HUES64 (cell line): Measurements from ENCODE around the gene NDUFS8.
"Not testable (repeated sequence)": the region's sequence is repeated elsewhere in the genome, so short reads cannot be mapped to it uniquely, and the experiment has no call there.

ENCODE experiments used
- H3K27ac ChIP-seq: 2 replicates; pipeline ENCODE4 v1.7.0; 2013; ENCODE audit warnings: low read depth, low read length, inconsistent platforms
- H3K27me3 ChIP-seq: 2 replicates; pipeline ENCODE4 v1.6.1; 2013; ENCODE audit warnings: mild to moderate bottlenecking, low read length; ENCODE audit not compliant: insufficient read depth
- H3K36me3 ChIP-seq: 2 replicates; pipeline ENCODE4 v1.6.1; 2013; ENCODE audit warnings: mild to moderate bottlenecking, low read length; ENCODE audit not compliant: insufficient read depth
- H3K4me1 ChIP-seq: 2 replicates; pipeline ENCODE4 v1.6.1; 2013; ENCODE audit warnings: mild to moderate bottlenecking, low read length, moderate library complexity; ENCODE audit not compliant: insufficient read depth
- H3K4me3 ChIP-seq: 2 replicates; pipeline ENCODE4 v1.5.1; 2013; ENCODE audit warnings: mild to moderate bottlenecking, low read length, moderate library complexity
- H3K9ac ChIP-seq: 2 replicates; pipeline ENCODE4 v1.6.1; 2013; ENCODE audit warnings: mild to moderate bottlenecking, low read depth, low read length
- H3K9me3 ChIP-seq: 2 replicates; pipeline ENCODE4 v1.6.1; 2013; ENCODE audit warnings: low read depth, low read length; ENCODE audit not compliant: insufficient read depth
- WGBS: fragments of 150-250, 120-280 bp; methylation state at CpG from one replicate; pipeline ENCODE4 v1.1.7; 2013; ENCODE audit warnings: missing lambda C conversion rate; 5-methylcytosine and 5-hydroxymethylcytosine counted together

NDUFS8 gene

DNA sequence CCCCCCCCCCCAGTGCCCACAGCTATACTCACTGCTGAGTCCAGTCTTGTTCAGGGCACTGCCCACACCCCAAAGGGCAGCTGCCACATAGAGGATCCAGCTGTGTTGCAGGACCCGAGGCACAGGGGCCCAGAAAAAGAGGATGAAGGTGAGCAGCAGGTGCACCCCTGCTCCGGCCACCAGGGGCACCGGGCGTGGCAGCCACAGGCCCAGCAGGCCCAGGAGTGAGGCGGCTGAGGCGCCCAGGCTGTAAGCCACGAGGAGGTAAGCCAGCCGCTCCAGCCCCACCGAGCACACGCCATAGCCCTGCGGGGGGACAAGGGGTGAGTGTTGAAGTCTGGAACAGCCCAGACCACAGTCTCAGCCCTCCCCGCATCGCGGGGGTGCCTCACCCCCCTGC is 34.9 kb upstream of the NDUFS8 start:
- not testable (repeated sequence) for H3K27ac ChIP-seq, H3K4me1 ChIP-seq, H3K4me3 ChIP-seq, H3K36me3 ChIP-seq, H3K27me3 ChIP-seq, H3K9ac ChIP-seq, H3K9me3 ChIP-seq
- 89% methylated on average over 14 of the region's 14 CpGs for WGBS

DNA sequence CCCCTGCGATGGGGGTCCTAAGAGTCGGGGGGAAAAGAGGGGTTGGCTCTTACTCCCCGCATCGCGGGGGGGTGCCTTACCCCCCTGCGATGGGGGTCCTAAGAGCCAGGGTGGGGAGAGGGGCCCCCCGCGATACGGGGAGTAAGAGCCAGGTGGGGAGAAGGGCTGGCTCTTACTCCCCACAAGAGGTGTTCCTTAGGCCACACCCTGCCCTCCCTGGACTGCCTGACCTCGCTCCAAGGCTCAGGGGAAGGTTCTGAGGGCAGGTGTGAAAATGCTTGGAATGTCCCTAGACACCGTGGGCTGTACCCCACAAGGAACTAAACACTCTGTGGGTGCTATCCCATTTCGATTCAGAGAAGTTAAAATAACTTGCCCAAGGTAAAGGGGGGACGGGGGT is 34.4 kb upstream of the NDUFS8 start:
- H3K36me3 ChIP-seq = no peaks in the 10 kb centered on the region
- WGBS = 96% methylated on average over 12 of the region's 13 CpGs
- H3K9me3 ChIP-seq = no peaks in the 10 kb centered on the region
- no peak overlapping the region for H3K4me3 ChIP-seq
- peaks cover 6% of the 10 kb centered on the region for H3K27me3 ChIP-seq
- H3K9ac ChIP-seq = no peak overlapping the region
- H3K4me1 ChIP-seq = peaks cover 2% of the 10 kb centered on the region; the same call in 1 of the 2 replicates
- H3K27ac ChIP-seq = no peak overlapping the region

DNA sequence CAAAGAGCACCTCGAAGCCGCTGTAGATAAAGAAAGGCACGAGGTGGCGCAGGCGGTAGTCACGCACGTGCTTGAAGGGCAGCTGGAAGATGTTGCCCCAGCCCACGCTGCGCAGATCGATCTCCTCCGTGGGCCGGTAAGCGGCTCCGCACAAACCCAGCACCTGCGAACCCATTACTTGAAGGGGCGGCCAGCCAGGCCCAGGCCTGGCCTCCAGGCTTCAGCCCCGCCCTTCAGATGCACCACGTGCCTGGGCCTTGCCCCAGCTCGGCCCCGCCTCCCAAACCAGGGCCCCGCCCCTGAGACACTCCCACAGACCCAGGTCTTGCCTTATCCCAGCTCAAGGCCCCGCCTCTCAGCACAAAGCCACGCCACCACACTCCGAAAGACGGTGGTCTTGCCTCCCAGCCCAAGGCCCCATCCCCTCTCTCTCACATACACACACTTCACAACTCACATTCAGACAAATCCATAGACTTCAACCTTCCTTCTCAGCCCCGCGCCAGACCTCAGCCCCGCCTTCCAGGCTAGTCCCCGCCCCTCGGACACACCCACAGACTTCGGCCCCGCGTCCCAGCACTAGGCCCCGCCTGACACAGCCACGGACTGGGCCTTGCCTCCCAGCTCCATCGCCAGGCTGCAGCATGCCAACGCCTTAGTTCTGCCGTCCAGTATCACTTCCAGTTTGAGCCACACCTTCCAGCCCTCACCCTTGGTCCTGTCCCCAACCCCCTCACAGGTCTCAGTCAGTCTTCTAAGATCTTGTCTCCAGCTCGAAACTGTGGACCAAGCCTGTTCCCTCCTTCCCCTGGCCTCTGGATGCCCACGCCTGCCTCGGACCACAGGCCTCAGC is 33.6 kb upstream of the NDUFS8 start:
- no peaks in the 10 kb centered on the region for H3K36me3 ChIP-seq
- WGBS = 77% methylated on average over 41 of the region's 41 CpGs
- no peak overlapping the region for H3K9ac ChIP-seq
- no peaks in the 10 kb centered on the region for H3K9me3 ChIP-seq
- H3K27ac ChIP-seq = no peak overlapping the region
- H3K27me3 ChIP-seq = peaks cover 1% of the 10 kb centered on the region; the same call in 1 of the 2 replicates
- H3K4me1 ChIP-seq = peaks cover 2% of the 10 kb centered on the region; the same call in 1 of the 2 replicates
- H3K4me3 ChIP-seq = peak overlapping the region; percentile 47

DNA sequence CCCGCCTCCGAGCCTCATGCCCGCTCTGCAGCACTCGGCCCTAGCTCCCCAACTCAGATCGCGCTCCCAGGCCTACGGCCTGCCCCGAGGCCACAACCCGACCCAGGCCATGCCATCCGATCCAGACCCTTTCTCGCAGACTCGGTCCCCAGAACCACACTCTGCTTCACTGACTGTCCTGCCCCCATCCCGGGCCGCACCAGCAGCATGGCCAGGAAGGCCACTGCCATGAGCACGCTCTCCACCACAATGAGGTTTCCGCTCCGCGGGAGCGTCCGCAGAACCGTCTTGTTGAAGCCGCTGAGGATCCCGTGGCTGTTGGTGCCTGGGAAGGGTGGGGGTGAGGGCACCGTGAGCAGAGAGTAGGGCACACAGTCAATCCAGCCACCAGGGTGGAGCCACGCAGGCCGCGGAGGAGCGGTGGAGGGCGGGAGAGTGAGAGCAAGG is 33.0 kb upstream of the NDUFS8 start:
- peaks cover 2% of the 10 kb centered on the region; the same call in 1 of the 2 replicates for H3K4me1 ChIP-seq
- no peaks in the 10 kb centered on the region for H3K36me3 ChIP-seq
- 0 out of 2 replicates have a peak, but pooled peaks cover 1% of the 10 kb centered on the region for H3K27me3 ChIP-seq
- no peak overlapping the region for H3K4me3 ChIP-seq
- H3K27ac ChIP-seq = no peak overlapping the region
- WGBS = 94% methylated on average over 29 of the region's 29 CpGs
- H3K9ac ChIP-seq = no peak overlapping the region
- no peaks in the 10 kb centered on the region for H3K9me3 ChIP-seq

DNA sequence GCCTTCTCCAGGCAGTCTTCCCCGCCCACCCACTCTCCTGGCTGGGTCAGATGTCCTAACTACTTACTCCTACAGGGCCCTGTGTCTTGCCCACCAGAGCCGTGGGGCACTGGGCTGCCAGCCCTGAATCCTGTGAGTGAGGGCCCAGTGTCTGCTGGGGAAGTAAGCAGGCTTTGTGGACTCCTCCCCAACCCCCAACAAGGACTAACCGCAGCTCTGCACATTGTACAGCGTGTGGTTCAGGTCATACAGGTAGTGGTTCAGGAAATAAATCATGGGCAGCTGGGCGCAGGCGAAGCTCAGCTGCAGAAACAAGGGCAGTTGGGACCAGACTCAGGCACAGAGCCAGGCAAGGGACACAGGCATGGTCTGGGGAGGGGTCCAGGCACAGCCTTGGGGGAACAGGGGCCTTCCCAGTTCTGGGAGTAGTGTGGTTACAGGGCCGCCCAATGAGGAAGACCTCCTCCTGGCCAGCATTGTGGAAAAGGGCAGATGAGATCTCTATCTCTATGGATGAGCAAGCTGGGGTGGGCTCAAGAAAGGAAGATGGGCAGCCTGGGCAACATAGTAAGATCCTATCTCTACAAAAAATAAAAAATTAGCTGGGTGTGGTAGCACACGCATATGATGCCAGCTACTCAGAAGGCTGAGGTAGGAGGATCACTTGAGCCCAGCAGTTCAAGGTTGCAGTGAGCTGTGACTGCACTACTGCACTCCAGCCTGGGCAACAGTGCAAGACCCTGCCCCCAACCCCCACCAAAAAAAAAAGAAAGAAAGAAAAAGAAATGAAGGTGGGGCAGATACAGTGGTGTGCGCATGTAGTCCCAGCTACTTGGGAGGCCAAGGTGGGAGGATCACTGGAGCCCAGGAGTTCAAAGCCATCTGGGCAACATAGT is 32.1 kb upstream of the NDUFS8 start:
- 94% methylated on average over 9 of the region's 9 CpGs for WGBS
- Histone ChIP-seq H3K4me3 (no peak overlapping the region), H3K27me3 (peaks cover 10% of the 10 kb centered on the region; the same call in 1 of the 2 replicates), H3K9ac (no peak overlapping the region), H3K36me3 (no peaks in the 10 kb centered on the region), H3K9me3 (no peaks in the 10 kb centered on the region), H3K4me1 (peaks cover 2% of the 10 kb centered on the region; the same call in 1 of the 2 replicates), H3K27ac (no peak overlapping the region)

DNA sequence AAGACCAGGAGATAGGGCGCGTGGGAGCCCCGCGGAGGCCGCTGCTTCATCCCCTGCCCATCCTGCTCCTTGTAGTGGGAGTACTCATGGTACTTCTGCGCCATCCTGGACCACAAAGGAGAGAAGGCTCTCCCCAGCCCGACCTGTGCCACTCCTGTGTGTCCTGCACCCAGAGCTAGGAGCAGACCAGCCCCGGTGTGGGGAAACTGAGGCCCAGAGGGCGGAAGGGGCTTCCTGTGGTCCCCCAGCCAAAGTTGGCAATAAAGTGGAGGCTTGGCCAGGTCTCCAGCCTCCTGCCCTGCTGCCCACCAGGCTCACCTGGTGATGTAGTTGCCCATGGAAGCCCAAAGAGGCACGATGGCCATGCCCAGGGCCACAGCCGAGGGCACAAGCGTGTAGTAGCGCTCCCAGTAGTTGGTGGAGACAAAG is 31.3 kb upstream of the NDUFS8 start:
- Histone ChIP-seq H3K27ac (no peak overlapping the region), H3K9ac (no peak overlapping the region), H3K9me3 (no peaks in the 10 kb centered on the region), H3K27me3 (peaks cover 11% of the 10 kb centered on the region; the same call in 1 of the 2 replicates), H3K36me3 (no peaks in the 10 kb centered on the region), H3K4me3 (no peak overlapping the region), H3K4me1 (peaks cover 3% of the 10 kb centered on the region; the same call in 1 of the 2 replicates)
- WGBS = 97% methylated on average over 13 of the region's 13 CpGs

DNA sequence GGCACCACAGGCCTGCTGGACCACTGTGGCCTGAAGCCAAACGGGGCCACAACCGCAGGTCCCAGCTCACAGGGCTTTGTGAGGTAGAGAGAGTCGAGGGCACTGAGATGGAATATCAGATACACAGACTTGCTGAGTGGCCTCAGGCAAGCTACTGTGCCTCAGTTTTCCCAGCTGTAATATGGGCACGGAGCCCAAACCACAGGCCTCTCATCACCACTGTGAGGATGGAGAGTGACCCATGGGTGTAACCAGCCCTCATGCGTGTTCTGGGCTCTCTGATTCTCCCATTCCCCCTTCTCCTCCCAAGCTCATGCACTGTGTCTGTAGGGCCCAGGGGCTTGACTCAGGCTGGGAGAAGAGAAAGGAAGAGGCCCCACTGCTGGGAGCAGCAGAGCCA is 30.8 kb upstream of the NDUFS8 start:
- peaks cover 11% of the 10 kb centered on the region; the same call in 1 of the 2 replicates for H3K27me3 ChIP-seq
- H3K4me3 ChIP-seq = no peak overlapping the region
- 93% methylated on average over 5 of the region's 5 CpGs for WGBS
- H3K9me3 ChIP-seq = no peaks in the 10 kb centered on the region
- H3K27ac ChIP-seq = no peak overlapping the region
- H3K9ac ChIP-seq = no peak overlapping the region
- no peaks in the 10 kb centered on the region for H3K36me3 ChIP-seq
- peaks cover 8% of the 10 kb centered on the region; the same call in 1 of the 2 replicates for H3K4me1 ChIP-seq

DNA sequence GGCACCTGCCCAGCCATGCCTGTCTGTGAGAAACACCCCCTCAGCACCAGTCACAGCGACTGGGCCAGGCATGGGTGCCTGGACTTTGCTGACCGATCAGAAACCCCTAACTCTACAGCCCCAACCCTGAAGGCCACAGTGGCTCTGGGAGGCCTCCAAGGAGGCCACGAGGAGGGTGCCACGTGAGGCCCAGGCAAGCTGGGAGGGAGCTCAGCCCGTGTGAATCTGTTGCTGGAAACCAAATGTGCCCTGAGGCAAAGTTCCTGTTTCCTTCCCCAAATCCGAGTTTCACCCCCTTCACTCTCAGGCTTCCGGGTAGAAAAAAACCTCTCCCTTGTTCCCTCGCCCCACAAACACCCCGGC is 27.9 kb upstream of the NDUFS8 start:
- peak overlapping the region; percentile 55 for H3K4me3 ChIP-seq
- WGBS = 78% methylated on average over 9 of the region's 9 CpGs
- H3K4me1 ChIP-seq = peaks cover 6% of the 10 kb centered on the region; the same call in 1 of the 2 replicates
- peaks cover 11% of the 10 kb centered on the region; the same call in 1 of the 2 replicates for H3K27me3 ChIP-seq
- no peaks in the 10 kb centered on the region for H3K9me3 ChIP-seq
- H3K27ac ChIP-seq = no peak overlapping the region
- H3K9ac ChIP-seq = no peak overlapping the region
- no peaks in the 10 kb centered on the region for H3K36me3 ChIP-seq

DNA sequence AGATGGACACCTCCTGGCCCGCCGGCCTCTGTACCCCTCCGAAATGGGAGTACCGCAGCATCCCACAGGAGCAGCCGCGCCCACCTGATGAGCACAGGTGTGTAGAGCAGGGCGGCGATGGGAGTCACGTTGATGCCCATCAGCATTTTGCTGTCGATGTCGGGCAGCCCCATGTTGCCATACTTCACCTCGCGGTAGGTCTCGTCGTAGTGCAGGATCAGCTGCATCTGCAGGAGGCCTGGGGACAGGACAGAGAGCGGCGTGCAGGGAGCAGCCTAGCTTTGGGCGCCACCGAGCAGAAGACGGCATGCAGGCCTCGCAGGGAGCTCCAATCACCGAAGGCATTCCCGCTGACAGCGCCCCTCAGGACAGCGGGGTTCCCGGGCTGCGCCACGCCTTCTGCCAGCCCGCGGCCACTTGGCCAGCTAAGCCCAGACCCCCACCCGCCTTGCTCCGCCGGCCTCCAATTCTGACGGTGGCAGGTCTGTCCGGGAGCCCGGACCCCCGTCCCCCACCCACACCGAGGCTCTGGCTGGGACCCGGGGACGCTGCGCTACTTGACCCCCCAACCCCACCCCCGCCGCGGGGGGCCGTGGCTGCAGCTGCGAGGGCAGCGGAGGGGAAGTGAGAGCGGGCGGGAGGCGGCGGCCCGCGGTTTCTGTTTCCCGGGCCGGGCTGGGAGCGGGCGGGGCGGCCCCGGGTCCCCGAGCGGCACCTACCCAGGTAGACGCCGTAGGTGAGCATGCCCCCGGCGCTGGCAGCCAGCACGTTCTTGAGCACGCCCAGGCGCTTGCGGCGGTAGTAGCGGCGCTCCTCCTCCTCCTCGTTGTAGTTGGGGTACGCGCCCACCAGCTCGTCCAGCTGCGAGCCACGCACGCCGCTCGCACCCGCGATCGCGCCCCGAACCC is 27.3 kb upstream of the NDUFS8 start:
- Histone ChIP-seq H3K36me3 (no peaks in the 10 kb centered on the region), H3K9ac (no peak overlapping the region), H3K4me3 (peak overlapping the region; percentile 55), H3K27me3 (peaks cover 11% of the 10 kb centered on the region; the same call in 1 of the 2 replicates), H3K4me1 (peaks cover 6% of the 10 kb centered on the region; the same call in 1 of the 2 replicates), H3K27ac (no peak overlapping the region), H3K9me3 (no peaks in the 10 kb centered on the region)
- WGBS = 11% methylated on average over 85 of the region's 86 CpGs

DNA sequence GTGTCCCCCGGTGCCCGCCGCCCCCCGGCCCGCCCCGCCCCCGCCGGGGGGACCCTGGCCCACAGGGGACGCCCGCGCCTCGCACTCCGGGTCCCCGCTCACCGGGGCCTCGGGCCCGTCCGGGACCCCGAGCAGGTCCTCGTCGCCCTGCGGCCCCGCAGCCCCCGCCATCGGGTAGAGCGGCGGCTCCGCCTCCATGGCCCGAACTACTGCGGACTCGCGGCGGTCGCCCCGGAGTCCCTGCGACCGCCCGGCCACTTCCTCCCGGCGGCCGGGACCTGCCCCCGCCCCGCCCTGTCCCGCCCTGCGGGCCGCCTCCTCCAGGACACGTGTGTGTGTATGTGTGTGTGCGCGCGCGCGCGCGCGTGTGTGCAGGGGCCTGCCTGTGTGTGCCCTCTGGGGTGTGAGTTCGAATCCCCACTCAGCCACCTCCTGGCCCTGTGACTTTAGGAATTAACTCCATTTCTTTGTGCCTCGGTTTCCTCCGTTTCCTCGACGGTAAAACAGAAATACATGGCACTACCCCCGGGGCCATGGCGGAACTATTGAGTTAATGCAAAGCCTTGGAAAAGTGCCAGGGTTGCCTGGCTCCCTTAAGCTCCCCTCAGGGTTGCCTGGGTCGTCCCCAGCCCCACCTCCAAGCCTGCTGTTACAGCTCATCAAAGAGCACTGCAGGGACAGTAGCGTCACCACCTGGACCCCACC is 26.5 kb upstream of the NDUFS8 start, which contains the start of gene UNC93B1:
UNC93B1 (minus strand) TSS at position 252 of the 705 bp plus-strand sequence; CDS start at position 198, 54 bp downstream.
- Histone ChIP-seq H3K4me1 (peaks cover 6% of the 10 kb centered on the region; the same call in 1 of the 2 replicates), H3K9ac (no peak within 1 kb of the TSS), H3K9me3 (no peaks in the 10 kb centered on the region), H3K27ac (no peak within 1 kb of the TSS), H3K4me3 (peak within 1 kb of the TSS; percentile 55), H3K36me3 (no peaks in the 10 kb centered on the region), H3K27me3 (peaks cover 11% of the 10 kb centered on the region; the same call in 1 of the 2 replicates)
- 6% methylated on average over 62 of the region's 64 CpGs for WGBS
